Stimulated activated CD4-positive, alpha-beta T cell treated with anti-CD3 and anti-CD28 coated beads, Interleukin-15, amount 100 ng/mL, for 24 hours (primary cell): Measurements from ENCODE around the gene IL22RA2.
A peak's percentile ranks its signal among the peaks of the same experiment; 100 is the strongest.
"Not testable (repeated sequence)": the region's sequence is repeated elsewhere in the genome, so short reads cannot be mapped to it uniquely, and the experiment has no call there.

Source experiments
- DNase-seq: peaks from one replicate; pipeline ENCODE4 v3.0.0-alpha.2; 2020

IL22RA2 gene, protein sequence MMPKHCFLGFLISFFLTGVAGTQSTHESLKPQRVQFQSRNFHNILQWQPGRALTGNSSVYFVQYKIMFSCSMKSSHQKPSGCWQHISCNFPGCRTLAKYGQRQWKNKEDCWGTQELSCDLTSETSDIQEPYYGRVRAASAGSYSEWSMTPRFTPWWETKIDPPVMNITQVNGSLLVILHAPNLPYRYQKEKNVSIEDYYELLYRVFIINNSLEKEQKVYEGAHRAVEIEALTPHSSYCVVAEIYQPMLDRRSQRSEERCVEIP

DNA sequence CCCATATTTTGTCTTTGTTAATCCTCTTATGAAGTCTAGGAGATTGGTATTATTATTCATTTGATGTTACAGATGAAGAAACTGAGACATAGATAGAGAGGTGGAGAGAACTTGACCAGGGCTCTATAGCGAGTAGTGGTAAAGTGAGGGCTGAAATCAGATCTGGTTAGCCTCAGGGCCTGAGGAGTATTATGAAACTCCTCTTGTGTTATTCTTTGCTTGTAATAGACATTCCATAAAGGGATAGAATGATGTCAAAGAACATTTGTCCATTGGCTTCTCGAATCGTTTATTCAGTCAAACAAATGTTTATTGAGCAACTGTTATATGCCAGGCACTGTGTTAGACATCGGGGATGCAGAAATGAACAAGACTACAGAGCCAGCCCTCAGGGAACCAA, at the start of gene IL22RA2:
TSS of gene IL22RA2 (minus strand) at position 144 of the 400 bp plus-strand sequence. CDS start 11,895 bp downstream, outside the sequence.
- no peak for DNase-seq

DNA sequence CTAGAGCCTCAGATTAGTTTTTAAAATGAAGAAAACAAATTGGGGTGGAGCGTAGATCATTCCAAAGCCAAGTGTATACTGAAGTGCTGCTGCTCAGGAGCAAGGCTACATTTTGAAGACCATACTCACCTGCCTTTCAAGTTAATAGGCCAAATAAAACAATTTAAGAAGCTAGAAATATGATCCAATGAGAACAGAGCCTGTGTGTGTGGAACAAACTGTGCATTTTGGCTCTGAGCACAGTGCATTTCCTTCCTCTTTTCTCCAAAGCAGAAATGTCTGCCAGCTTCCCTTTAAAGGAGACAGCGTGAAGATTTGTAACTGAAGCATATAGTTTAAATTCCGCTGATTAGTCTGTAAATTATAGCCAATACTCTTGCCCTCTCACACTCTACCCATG, 48.9 kb upstream of the IL22RA2 start:
- DNase-seq = no peak

DNA sequence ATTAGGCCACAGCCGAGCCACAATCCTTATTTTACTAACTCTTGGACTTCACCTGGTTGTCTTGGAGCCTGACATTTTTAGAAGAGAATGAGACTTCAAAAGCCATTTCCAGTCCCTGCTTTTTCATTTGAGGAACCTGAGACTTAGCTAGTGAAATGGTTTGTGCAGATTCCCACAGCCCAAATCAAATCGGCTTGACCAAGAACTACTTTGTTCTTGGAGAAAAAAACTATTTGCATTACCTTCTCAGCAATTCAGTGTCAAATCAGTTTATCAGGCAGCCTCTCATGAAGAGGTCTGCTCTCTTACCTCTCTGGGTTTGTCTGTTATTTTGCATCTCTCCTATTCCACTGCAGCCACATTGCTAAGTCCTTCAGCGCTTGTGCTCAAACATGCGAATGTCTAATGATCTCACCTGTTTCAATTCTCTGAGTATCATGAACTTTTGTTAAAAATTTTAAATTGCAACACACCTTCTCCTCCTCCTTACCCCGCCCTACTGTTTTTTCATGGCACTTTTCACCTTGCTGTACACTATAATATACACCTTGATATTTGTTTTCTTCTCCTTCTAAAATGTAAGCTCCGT, 46.3 kb upstream of the IL22RA2 start:
- DNase-seq = no peak

DNA sequence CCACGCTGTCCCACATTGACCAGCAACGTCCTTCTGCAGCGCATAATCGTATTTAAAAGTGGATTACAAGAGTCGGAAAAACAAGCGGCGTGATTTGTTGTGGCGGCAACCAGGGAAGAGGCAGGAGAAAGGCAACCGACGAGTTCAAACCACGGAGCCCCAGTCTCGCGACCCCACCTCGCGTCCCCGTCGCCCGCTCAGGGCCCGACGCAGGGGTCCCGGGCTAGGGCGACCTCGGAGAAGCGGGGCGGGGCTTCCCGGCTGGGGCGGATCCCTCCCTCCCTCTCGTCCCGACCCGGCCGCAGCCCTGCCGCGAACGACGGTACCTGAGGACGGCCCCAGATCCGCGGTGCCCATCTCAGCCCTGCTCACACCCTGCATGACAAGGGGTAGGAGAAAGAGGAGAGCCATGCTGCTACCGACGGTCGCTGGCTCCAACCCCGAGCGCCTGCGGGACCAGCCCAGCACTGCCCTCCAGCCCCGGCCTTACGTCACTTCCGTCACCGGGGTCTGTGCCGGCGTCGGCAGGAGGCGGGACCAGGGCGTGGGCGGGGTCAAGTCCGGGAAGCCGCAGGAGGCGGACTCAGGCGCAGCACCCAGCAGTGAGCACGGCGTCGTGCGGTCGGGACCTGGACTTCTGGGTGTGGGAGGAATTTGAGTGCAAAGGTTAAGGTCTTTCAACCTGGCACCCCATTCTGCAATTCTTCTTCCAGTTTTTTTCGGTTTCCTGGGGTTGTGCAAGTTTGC, 45.6 kb upstream of the IL22RA2 start, which contains the start of gene IFNGR1:
TSS of gene IFNGR1 (minus strand) at position 469 of the 747 bp plus-strand sequence. CDS start at position 411, 58 bp downstream.
- DNase-seq = peak; percentile 99

DNA sequence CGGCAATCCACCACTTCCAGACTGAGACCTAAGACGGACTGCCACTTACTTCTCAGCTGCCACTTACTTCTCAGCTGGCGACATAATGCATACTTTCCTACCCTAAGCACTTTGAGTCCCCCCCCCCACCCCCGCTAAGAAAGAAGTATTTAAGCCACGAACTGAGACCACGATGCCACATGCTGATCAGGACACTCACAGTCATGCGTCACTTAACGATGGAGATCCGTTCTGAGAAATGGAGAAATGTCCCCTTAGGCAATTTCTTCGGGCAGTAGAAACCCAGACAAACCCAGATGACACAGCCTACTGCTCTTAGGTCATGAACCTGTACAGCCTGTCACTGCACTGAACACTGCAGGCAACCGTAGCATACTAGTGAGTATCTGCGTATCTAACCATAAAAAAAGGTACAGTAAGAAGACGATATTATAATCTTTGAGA, 45.1 kb upstream of the IL22RA2 start:
- DNase-seq = peak; percentile 49

DNA sequence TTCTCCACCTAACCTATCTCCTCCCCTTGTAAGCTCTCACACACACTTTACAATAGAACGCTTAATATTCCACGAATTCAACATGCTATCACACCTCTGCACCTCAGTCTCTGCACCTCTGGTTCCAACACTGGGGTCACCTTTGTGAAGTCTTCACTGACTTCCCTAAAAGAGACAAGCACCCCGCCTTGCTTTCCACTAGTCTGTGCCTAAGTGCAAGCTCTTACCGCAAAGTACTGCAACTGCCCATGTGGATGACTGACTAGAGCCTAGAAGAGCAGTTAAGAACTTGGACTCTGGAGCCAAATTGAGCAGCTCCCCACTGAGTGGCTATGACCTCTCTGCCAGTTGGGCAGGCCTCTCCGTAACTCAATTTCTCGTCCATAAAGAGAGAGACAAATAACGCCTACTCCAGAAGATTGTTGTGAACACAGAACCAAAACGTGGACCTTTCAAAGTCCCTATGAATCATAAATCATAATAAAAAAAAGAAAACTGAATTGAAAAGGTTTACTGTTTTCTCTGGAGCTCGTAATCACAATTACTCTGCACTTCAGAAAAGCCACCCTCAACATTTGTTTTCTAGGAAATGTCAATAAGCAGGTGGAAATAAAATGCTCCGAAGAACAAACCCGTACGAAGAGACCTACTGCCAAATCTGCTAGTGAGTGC, 44.5 kb upstream of the IL22RA2 start:
- no peak for DNase-seq

DNA sequence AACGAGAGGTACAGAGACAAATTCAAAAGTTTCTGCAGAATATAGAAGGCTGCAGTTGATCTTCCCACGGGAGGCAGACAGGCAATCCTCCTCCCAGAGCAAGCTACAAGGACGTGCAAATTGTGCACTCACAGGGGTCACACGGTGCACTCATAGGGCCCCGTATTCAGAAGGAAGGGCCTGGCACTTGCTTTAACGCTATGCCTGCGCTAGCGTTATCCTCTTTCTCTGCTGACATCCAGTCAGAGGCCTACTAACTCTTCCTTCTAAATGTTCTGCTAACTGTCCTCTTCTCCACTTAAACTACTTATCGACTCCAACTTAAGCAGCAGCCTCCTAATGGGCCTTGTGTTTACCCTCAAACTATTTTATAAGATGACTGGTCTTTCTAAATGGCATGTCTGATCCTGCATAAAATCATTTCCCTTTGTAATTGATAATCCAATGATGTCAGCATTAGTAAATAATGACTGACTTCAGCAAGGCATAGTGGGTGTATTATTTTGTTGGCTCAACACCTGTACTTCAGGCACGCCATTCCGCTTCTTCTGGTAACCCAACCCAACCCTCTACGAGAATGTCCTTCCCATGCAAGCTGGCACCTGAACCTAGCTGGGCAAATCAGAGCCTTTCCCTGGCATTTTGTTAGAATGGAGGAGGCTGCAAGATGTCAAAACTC, 43.6 kb upstream of the IL22RA2 start:
- no peak for DNase-seq

DNA sequence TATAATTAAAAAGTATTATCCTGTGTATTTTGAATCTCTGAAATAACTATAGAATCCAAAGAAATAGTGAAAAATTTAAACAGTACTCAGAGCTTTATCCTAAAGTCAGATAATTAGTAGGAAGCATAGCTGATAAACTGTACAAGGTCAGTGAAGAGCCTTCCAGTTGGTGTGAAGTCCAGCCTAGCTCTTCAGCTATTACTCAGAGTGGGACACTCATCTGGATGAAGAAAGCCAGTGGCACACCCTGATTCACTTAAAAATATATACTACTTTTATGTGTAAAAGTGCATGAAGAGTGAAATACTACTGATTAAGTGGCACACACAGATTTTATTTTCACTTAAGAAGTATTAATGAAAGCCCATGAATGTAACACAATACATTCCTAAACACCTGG, 42.7 kb upstream of the IL22RA2 start:
- no peak for DNase-seq

DNA sequence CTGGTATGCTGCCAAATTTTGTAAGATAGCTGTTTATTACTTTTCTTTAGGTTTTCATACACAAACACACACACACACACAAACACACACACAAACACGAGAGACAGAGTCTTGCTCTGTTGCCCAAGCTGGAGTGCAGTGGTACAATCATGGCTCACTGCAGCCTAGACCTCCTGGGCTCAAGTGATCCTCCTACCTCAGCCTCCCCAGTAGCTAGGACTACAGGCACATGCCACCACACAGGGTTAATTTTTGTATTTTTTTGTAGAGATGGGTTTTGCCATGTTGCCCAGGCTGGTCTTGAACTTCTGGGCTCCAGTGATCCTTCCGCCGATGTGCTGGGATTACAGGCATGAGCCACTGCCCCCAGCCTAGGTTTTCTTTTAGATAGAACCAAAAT, 42.2 kb upstream of the IL22RA2 start:
- not testable (repeated sequence) for DNase-seq

DNA sequence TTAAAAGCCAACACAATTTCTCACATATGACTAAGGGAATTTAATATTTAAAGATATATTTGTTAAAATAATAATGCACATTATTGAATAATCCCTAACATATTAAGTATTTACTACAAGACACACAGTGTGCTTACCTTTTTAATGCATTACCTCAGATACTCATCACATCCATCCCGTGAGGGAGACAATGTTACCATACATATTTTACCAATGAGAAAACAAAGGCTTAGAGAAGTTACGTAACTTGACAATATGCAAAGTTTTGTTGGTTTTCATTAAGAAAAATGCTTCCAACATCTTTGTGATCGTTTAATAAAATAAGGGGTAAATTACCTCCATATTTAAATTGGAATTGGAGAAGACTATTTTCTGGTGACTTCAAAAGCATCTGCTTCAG, 41.5 kb upstream of the IL22RA2 start:
- no peak for DNase-seq

DNA sequence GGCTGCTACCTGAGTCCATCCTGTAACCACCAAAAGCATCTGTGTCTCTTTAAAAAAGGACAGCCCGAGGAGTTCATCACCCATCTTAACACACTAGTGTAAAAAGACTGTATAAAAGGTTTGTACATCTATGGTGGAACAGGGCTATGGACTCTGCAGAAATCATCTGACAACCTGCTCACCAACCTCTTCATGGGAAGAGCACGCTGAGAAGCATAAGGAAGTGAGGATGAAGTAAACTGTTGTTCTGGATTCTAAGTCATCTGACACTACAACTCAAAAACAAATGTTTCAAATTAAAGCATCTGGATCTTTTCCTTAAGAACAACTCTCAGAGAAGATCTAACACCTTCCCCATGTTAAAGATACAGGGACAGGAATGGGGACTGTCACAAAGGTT, 40.4 kb upstream of the IL22RA2 start:
- no peak for DNase-seq

DNA sequence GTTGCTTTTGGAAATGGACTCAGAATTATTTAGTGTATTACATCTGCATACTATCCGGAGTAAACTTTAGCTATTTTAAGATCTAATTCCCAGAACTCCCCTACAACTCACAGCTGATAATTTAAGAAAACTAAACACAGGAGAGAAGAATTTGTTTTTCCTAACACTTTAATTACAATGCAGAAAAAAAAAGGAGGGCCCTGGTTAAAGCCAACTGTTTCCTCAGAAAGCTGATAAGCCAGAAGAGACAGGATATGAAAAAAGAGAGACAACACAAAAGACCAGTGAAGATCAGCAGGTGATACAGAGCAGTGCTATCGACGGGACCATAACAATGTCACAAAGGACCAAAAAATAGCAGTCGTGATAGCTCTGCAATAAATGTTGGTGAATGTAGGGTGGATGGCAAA, 39.9 kb upstream of the IL22RA2 start:
- DNase-seq = no peak

DNA sequence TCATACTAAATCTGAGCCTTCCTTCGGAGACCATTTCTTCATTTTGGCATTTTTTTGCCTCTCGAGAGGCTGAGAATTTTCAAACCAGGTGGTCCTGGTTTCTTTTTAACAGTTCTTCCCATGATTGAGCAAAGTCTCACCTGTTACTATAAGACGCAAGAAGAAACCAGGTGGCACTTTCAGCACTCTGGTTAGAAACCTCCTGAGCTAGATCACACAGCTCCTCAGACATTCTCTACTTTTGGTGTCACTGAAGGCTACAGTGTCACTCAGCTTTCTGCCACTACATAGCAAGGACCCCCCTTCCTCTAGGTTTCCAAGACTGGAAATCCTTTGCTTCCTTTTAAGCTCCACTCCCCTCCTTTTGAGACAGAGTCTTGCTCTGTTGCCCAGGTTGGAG, 38.5 kb upstream of the IL22RA2 start:
- no peak for DNase-seq

DNA sequence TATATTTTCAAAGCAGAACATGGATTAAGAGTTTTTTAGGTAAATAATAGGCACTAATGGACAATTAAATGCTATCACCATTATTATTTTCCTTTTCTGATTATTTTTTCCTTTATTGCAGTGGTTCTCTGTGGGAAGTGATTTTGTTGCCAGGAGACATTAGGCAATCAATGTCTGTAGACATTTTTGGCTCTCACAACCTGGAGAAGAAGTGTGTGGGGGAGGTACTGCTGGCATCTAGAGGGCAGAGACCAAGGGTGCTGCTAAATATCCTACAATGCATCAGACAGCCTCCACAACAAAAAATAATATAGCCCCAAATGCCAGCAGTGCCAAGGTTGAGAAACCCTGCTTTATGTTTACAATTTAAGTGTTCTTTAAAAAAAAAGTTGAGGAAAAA, 37.5 kb upstream of the IL22RA2 start:
- DNase-seq = no peak

DNA sequence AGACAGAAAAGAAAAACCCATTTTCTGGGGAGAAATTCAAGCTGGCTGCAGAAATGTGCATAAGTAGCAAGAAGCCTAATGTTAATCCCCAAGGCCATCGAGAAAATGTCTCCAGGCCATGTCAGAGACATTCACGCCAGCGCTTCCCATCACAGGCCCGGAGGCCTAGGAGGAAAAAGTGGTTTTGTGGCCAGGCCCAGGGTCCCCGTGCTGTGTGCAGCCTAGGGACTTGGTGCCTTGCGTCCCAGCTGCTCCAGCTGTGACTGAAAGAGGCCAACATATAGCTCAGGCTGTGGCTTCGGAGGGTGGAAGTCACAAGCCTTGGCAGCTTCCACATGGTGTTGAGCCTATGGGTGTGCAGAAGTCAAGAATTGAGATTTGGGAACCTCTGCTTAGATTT, 34.8 kb upstream of the IL22RA2 start:
- DNase-seq = no peak

DNA sequence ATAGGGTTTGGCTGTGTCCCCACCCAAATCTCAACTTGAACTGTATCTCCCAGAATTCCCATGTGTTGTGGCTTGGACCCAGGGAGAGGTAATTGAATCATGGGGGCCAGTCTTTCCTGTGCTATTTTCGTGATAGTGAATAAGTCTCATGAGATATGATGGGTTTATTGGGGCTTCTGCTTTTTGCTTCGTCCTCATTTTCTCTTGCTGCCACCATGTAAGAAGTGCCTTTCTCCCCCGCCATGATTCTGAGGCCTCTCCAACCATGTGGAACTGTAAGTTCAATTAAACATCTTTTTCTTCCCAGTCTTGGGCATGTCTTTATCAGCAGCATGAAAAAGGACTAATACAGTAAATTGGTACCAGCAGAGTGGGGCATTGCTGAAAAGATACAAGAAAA, 34.0 kb upstream of the IL22RA2 start:
- not testable (repeated sequence) for DNase-seq

DNA sequence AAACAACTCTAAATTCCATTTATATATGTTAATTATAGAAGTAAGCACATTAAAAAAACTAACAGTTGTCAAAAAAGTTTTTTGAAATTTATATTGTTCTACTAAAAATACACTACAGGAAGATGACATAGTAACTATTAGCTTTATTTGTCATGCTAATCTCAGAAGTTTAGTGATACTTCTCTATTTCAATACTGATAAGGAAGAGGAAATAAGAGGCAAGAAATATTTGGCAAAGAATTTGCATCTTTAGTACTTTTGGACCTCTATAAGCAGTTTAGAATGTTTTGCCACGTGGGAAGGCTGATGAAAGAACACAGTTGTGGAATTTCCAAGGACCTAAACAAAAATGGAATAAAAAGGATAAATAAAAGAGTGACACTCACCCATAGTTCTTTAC, 33.1 kb upstream of the IL22RA2 start:
- DNase-seq = no peak

DNA sequence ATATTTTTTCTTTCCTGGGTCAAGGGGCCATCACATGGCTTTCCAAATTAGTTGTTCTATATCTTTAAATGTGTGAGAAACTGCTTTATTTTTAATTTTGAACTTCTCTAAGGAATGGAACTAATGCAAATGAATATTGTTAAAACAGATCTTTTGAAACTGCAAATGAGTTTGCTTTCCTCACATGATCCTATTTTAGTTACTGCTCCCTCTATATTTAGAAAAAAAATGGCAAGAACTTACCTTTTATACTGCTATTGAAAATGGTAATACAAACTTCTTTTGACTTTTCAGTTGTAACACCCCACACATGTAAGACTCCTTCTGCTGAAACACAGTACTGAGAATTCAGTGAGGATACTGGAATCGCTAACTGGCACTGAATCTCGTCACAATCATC, 29.8 kb upstream of the IL22RA2 start:
- no peak for DNase-seq

DNA sequence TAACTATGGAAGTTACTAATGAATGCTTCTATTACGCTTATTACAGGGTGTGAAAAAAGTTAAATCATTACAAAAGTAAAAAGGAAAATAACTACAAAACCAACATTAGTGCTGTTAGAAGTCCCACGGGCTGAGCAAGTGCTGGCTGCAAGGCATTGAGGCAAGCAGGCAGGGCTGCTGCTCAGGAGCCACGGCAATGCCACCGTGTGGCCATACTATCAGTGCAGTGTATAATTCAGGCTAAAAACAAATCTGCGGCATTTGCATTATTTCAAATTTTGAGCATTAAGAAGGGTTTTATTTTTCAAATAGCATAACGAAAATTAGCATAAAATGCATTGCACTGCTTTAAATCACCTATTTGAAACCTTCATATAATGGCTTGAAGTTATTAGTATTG, 28.6 kb upstream of the IL22RA2 start:
- DNase-seq = no peak

DNA sequence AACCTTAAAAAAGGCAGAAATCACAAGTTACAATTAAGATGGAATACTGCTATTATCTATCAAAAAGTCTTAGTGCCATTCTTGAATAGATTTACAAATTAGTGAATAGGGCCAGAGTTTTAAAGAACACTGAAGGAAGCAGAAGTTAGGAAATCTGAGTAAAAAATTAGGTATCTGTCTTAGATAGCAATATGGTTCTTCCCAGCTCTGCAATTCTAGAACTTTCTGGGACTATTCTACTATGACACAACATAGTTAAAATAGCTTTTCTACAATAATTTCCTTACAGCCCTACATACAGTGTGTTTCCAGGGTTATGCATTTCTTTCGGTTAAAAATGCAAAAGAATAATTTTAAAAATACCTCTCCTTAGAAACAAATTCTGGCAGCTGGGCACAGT, 27.6 kb upstream of the IL22RA2 start:
- DNase-seq = no peak

DNA sequence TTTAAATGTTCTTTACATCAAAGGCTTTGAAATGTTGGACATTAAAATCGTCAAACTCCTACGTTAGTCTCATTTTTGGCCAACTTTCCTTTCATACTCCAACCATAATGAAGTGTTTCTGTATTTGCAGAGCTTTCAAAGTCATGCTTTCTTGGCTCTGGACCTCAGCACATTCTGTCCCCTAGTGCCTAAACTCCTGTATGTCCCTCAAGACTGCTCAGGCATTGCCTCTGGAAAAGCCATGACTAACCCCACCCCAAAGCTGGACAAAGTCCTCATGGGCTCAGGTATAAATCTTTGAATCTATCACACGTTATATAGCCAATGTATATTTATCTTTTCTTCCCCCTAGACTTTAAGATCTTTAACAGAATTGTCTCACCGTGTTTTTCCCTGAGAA, 26.8 kb upstream of the IL22RA2 start:
- DNase-seq = no peak

DNA sequence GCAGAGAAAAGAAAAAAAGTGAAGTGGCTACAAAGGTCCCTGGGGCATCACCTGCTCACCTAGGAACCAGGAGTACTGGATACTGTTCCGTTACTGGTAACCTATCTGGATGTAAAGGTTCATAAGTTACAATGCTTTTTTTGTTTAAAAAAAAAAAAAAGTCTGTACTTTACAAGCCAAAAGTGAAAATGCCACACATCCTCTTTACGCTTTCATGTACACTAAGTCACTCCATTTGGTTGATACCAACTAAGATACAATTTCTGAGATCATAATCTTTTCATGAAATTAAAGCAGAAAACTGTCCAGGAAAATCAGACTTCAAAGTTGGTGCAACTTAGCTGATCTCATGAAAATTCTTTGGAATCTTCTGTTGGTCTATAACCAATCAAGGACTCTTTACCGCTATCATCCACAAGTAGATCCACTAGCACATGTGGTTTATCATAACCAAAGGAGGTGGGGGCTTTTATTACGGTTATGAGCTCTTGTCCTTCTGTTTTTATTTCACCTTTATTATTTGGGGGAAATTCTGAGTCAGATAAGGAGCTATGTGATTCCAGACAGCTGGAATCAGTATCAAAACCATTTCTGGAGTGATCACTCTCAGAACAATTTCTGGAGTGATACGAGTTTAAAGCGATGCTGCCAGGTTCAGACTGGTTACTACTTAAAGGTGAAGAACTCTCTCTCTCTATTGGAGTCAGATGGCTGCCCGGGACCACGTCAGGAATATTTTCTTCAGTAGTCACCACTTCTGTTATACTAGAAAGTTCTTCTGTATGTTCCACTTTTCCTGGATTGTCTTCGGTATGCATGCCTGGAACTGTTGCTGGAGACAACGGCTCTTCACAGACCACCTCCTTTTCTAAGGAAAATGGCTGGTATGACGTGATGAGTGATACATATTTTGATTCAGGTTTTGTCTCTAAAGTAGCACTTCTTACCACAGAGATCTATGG, 24.5 kb upstream of the IL22RA2 start:
- DNase-seq = no peak
